Erythroblast (primary cell): ENCODE results near the gene ATP6V0E1.

Experiments
- GATA1 ChIP-seq: IDR thresholded peaks from 2 replicates; pipeline ENCODE4 v1.6.1; 2011; ENCODE audit warnings: low read depth, mild to moderate bottlenecking, control low read depth, low read length, moderate library complexity
- POLR2A ChIP-seq: IDR thresholded peaks from 2 replicates; pipeline ENCODE4 v1.6.1; 2011; ENCODE audit warnings: mild to moderate bottlenecking, low read length

DNA sequence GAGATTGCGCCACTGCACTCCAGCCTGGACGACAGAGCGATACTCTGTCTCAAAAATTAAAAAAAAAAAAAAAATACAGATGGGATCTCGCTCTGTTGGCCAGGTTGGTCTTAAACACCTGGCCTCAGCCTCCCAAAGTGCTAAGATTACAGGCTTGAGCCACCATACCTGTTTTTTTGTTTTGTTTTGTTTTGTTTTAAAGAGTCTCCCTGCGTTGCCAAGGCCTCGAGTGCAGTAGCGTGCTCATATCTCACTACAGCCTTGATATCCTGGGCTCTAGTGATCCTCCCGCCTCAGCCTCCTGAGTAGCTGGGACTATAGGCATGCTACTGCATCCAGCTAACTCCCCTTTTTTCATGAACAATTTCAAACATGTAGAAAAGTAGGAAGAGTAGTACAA lies 7.2 kb downstream of the ATP6V0E1 start:
- no peak for TF ChIP-seq POLR2A
- no peak for TF ChIP-seq GATA1
